Measurements from ENCODE around the gene BRMS1L.

DNA sequence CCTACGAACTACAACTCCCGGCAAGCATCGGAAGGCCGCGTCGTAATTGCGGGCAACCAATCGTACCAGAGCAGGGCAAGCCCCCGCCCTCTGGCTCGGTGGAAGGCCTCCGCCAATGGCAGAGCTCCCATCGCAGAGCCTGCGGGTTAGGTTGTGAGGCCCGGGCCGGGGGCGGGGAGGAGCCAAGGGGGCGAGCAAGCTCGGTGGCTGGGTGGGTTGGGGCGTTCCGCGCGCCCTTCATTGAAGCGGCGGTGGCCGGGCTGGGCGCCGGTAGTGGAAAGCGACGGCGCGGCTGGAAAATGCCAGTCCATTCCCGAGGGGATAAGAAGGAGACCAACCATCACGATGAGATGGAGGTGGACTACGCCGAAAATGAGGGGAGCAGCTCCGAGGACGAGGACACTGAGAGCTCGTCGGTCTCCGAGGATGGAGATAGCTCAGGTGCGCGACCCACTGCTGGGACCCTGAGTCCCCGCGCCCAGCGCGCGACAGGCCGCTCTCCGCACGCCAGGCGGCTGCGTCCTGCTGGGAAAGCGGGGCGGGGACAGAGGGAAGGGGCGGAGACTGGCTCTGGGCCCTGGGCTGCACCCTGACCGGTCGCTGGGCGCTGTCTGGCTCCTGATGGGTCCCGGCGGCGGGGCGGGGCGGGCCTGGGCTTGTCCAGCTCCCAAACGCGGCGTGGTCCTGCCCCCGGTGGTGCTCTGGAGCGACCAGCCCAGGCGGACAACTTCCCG lies at the start of gene BRMS1L:
- TF ChIP-seq, protein P1, sequence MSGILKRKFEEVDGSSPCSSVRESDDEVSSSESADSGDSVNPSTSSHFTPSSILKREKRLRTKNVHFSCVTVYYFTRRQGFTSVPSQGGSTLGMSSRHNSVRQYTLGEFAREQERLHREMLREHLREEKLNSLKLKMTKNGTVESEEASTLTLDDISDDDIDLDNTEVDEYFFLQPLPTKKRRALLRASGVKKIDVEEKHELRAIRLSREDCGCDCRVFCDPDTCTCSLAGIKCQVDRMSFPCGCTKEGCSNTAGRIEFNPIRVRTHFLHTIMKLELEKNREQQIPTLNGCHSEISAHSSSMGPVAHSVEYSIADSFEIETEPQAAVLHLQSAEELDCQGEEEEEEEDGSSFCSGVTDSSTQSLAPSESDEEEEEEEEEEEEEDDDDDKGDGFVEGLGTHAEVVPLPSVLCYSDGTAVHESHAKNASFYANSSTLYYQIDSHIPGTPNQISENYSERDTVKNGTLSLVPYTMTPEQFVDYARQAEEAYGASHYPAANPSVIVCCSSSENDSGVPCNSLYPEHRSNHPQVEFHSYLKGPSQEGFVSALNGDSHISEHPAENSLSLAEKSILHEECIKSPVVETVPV (CRISPR knock-in tag; IDR thresholded peaks at IDR 0.05): no peak
- TF ChIP-seq, protein P2, sequence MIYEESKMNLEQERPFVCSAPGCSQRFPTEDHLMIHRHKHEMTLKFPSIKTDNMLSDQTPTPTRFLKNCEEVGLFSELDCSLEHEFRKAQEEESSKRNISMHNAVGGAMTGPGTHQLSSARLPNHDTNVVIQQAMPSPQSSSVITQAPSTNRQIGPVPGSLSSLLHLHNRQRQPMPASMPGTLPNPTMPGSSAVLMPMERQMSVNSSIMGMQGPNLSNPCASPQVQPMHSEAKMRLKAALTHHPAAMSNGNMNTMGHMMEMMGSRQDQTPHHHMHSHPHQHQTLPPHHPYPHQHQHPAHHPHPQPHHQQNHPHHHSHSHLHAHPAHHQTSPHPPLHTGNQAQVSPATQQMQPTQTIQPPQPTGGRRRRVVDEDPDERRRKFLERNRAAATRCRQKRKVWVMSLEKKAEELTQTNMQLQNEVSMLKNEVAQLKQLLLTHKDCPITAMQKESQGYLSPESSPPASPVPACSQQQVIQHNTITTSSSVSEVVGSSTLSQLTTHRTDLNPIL (CRISPR knock-in tag; IDR thresholded peaks at IDR 0.05; ENCODE audit: low read depth): no peak
- TF ChIP-seq, protein P3, sequence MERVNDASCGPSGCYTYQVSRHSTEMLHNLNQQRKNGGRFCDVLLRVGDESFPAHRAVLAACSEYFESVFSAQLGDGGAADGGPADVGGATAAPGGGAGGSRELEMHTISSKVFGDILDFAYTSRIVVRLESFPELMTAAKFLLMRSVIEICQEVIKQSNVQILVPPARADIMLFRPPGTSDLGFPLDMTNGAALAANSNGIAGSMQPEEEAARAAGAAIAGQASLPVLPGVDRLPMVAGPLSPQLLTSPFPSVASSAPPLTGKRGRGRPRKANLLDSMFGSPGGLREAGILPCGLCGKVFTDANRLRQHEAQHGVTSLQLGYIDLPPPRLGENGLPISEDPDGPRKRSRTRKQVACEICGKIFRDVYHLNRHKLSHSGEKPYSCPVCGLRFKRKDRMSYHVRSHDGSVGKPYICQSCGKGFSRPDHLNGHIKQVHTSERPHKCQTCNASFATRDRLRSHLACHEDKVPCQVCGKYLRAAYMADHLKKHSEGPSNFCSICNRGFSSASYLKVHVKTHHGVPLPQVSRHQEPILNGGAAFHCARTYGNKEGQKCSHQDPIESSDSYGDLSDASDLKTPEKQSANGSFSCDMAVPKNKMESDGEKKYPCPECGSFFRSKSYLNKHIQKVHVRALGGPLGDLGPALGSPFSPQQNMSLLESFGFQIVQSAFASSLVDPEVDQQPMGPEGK (CRISPR knock-in tag; IDR thresholded peaks at IDR 0.05; ENCODE audit: borderline replicate concordance): no peak
- no peak for TF ChIP-seq CSDC2 (CRISPR knock-in tag; IDR thresholded peaks at IDR 0.05)
- no peak for TF ChIP-seq ARNTL (CRISPR knock-in tag; IDR thresholded peaks at IDR 0.05; ENCODE audit: borderline replicate concordance, low read depth)
- no peak for TF ChIP-seq PPARA (CRISPR knock-in tag; IDR thresholded peaks at IDR 0.05; ENCODE audit: borderline replicate concordance)
- no peak for TF ChIP-seq OSR1 (CRISPR knock-in tag; IDR thresholded peaks at IDR 0.05)
- TF ChIP-seq ZC3H10 (CRISPR knock-in tag; IDR thresholded peaks at IDR 0.05): no peak
- TF ChIP-seq ZFP3 (CRISPR knock-in tag; IDR thresholded peaks at IDR 0.05): no peak
- TF ChIP-seq ISL1 (CRISPR knock-in tag; IDR thresholded peaks at IDR 0.05): no peak
- no peak for TF ChIP-seq TCF4 (CRISPR knock-in tag; IDR thresholded peaks at IDR 0.05; ENCODE audit: borderline replicate concordance)
- no peak for TF ChIP-seq POU6F1 (CRISPR knock-in tag; IDR thresholded peaks at IDR 0.05; ENCODE audit: borderline replicate concordance, low read depth)
- no peak for TF ChIP-seq ZNF565 (CRISPR knock-in tag; conservative IDR thresholded peaks at IDR 0.05; ENCODE audit: low read depth)
- TF ChIP-seq BACH2 (CRISPR knock-in tag; IDR thresholded peaks at IDR 0.05; ENCODE audit: borderline replicate concordance): no peak

Measured in SK-N-SH treated with all-trans-retinoic acid at 6 μM for 48 hours (cell line).